Umbilical cord (tissue), 2 donors: ENCODE measurements around the gene CHPF2. TPM values are rescaled to one million over a fixed set of nuclear protein-coding genes. Genes with fewer than 3 reads are reported as not detected.

Source experiments
- DNase-seq: peaks from one replicate; pipeline ENCODE4 v3.0.0-alpha.2; 2015; ENCODE audit warnings: low spot score
- total RNA-seq: library from RNA; depleted of rRNA; stranded (reverse); fragments of >200 nt; gene quantifications from one replicate; pipeline ENCODE4 v1.2.3, GENCODE V29; 2014; ENCODE audit warnings: low replicate concordance; ENCODE audit not compliant: insufficient read depth

CHPF2 gene
- total RNA-seq, 1 donor from 2014 or later = 33.5 TPM

DNA sequence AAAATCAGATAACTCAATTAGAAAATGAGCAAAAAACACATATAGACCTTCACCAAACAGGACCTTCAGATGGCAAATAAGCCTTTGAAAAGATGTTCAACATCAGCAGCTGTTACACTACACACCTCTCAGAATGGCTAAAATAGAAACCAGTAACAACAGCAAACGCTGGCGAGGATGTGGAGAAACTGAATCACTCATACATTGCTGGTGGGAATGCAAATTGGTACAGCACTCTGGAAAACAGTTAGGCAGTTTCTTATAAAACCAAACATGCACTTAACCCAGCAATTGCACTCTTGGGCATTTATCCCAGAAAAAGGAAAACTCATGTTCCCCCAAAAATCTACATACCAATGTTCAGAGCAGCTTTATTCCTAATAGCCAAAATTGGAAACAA is 53.9 kb downstream of the CHPF2 start:
- peak; percentile 23 for DNase-seq

Other genes starting within 250 kb of the CHPF2 start
- 4.6 TPM for gene NOS3, start 241.5 kb upstream of the CHPF2 start, total RNA-seq
- gene ATG9B, start 208.0 kb upstream of the CHPF2 start, total RNA-seq = 2.6 TPM
- 27.7 TPM for gene ABCB8, start 204.0 kb upstream of the CHPF2 start, total RNA-seq
- 2.2 TPM for gene ASIC3, start 184.0 kb upstream of the CHPF2 start, total RNA-seq
- gene CDK5, start 174.6 kb upstream of the CHPF2 start, total RNA-seq = 5.5 TPM
- gene SLC4A2, start 172.9 kb upstream of the CHPF2 start, total RNA-seq = 52.0 TPM
- gene FASTK, start 151.7 kb upstream of the CHPF2 start, total RNA-seq = 63.1 TPM
- 26.0 TPM for gene TMUB1, start 149.0 kb upstream of the CHPF2 start, total RNA-seq
- 66.0 TPM for gene AGAP3, start 146.0 kb upstream of the CHPF2 start, total RNA-seq
- not detected for gene GBX1, start 64.8 kb upstream of the CHPF2 start, total RNA-seq
- gene ASB10, start 45.2 kb upstream of the CHPF2 start, total RNA-seq = not detected
- gene H2BK1, start 22.0 kb upstream of the CHPF2 start, total RNA-seq = not detected
- 12.8 TPM for gene ABCF2, start 5.3 kb upstream of the CHPF2 start, total RNA-seq
- 59.0 TPM for gene SMARCD3, start 16.2 kb downstream of the CHPF2 start, total RNA-seq
- 56.8 TPM for gene NUB1, start 109.3 kb downstream of the CHPF2 start, total RNA-seq
- 34.7 TPM for gene WDR86, start 177.6 kb downstream of the CHPF2 start, total RNA-seq
- gene CRYGN, start 207.7 kb downstream of the CHPF2 start, total RNA-seq = not detected